DND-41 (cell line): ENCODE results near the gene NPTN.
"Not testable (repeated sequence)": the region's sequence is repeated elsewhere in the genome, so short reads cannot be mapped to it uniquely, and the experiment has no call there.

Experiments
- ATAC-seq: fragments of 200-7000 bp; cut with Tn5 transposase; 3 replicates; pipeline ENCODE4 v1.9.1; 2021; ENCODE audit warnings: low read depth; ENCODE audit not compliant: insufficient read depth
- DNase-seq: peaks from one replicate; pipeline ENCODE4 v3.0.0-alpha.2; 2020
- H2AFZ ChIP-seq: 2 replicates; pipeline ENCODE4 v1.6.0; 2012; ENCODE audit warnings: low read depth, low read length
- H3K27ac ChIP-seq: 2 replicates; pipeline ENCODE4 v1.5.1; 2012; ENCODE audit warnings: low read length, inconsistent platforms
- H3K27me3 ChIP-seq: fragments of 200-600 bp; sonication (generic); 2 replicates; pipeline ENCODE4 v1.6.0; 2012; ENCODE audit warnings: low read length, mild to moderate bottlenecking, inconsistent platforms; ENCODE audit not compliant: insufficient read depth, poor library complexity
- H3K36me3 ChIP-seq: 2 replicates; pipeline ENCODE4 v1.5.1; 2012; ENCODE audit warnings: low read length, inconsistent platforms; ENCODE audit not compliant: insufficient read depth
- H3K4me1 ChIP-seq: 2 replicates; pipeline ENCODE4 v1.5.1; 2012; ENCODE audit warnings: mild to moderate bottlenecking, low read length; ENCODE audit not compliant: insufficient read depth
- H3K4me2 ChIP-seq: 2 replicates; pipeline ENCODE4 v1.6.0; 2012; ENCODE audit warnings: mild to moderate bottlenecking, moderate library complexity, low read length, inconsistent platforms; ENCODE audit not compliant: insufficient read depth
- H3K4me3 ChIP-seq, 2 experiments: fragments of 200-600 bp in 1 of 2; shearing (Covaris generic) in 1 of 2; 2 replicates each; pipeline ENCODE4 v1.5.1; 2012 to 2016; ENCODE audit warnings: inconsistent platforms in 2 of 2, low read length in 2 of 2, mild to moderate bottlenecking in 2 of 2, low read depth in 1 of 2, moderate library complexity in 1 of 2
- H3K79me2 ChIP-seq: 2 replicates; pipeline ENCODE4 v1.6.0; 2012; ENCODE audit warnings: low read length, inconsistent platforms; ENCODE audit not compliant: insufficient read depth
- H3K9ac ChIP-seq: 2 replicates; pipeline ENCODE4 v1.6.0; 2012; ENCODE audit warnings: low read depth, mild to moderate bottlenecking, inconsistent platforms, low read length, moderate library complexity
- H3K9me3 ChIP-seq: 2 replicates; pipeline ENCODE4 v1.5.1; 2012; ENCODE audit warnings: low read length, moderate library complexity, mild to moderate bottlenecking, inconsistent platforms; ENCODE audit not compliant: insufficient read depth, severe bottlenecking
- H4K20me1 ChIP-seq: 2 replicates; pipeline ENCODE4 v1.6.0; 2012; ENCODE audit warnings: low read length; ENCODE audit not compliant: insufficient read depth
- EZH2 ChIP-seq: IDR thresholded peaks from 3 replicates; pipeline ENCODE4 v1.6.1; 2012; ENCODE audit warnings: borderline replicate concordance, low read depth, mild to moderate bottlenecking, moderate library complexity, low read length, inconsistent platforms; ENCODE audit not compliant: severe bottlenecking
- TF ChIP-seq, protein P1 (sequence below): IDR thresholded peaks from 2 replicates; pipeline ENCODE4 v1.5.1; 2012; ENCODE audit warnings: borderline replicate concordance, low read length, moderate library complexity, mild to moderate bottlenecking; ENCODE audit not compliant: poor library complexity, severe bottlenecking; ENCODE audit errors: extremely low read depth

NPTN gene

GRCh38 chr15:73550190-73550589, 83.0 kb downstream of the NPTN start:
- DNase-seq (no peak), ATAC-seq (no peak)
- Histone ChIP-seq H3K36me3 (no peaks in the 10 kb centered on the region), H2AFZ (no peak overlapping the region), H3K9me3 (no peaks in the 10 kb centered on the region), H3K4me1 (no peaks in the 10 kb centered on the region), H3K4me2 (no peak overlapping the region), H3K27me3 (no peaks in the 10 kb centered on the region), H3K79me2 (no peaks in the 10 kb centered on the region), H4K20me1 (no peaks in the 10 kb centered on the region), H3K9ac (no peak overlapping the region), H3K27ac (no peak overlapping the region), H3K4me3 (no peak overlapping the region)
- TF ChIP-seq, protein P1, sequence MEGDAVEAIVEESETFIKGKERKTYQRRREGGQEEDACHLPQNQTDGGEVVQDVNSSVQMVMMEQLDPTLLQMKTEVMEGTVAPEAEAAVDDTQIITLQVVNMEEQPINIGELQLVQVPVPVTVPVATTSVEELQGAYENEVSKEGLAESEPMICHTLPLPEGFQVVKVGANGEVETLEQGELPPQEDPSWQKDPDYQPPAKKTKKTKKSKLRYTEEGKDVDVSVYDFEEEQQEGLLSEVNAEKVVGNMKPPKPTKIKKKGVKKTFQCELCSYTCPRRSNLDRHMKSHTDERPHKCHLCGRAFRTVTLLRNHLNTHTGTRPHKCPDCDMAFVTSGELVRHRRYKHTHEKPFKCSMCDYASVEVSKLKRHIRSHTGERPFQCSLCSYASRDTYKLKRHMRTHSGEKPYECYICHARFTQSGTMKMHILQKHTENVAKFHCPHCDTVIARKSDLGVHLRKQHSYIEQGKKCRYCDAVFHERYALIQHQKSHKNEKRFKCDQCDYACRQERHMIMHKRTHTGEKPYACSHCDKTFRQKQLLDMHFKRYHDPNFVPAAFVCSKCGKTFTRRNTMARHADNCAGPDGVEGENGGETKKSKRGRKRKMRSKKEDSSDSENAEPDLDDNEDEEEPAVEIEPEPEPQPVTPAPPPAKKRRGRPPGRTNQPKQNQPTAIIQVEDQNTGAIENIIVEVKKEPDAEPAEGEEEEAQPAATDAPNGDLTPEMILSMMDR, result no peak
- no peak for TF ChIP-seq EZH2

DNA sequence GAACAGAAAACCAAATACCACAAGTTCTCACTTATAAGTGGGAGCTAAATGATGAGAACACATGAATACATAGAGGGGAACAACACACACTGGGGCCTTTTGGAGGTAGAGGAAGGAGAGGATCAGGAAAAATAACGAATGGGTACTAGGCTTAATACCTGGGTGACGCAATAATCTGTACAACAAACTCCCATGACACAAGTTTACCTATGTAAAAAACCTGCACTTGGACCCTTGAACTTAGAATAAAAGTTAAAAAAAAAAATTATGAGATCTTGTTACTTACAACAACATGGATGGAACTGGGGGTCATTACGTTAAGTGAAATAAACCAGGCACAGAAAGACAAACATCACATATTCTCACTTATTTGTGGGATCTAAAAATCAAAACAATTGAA, 84.3 kb downstream of the NPTN start:
- not testable (repeated sequence) for H3K27ac ChIP-seq, H3K4me2 ChIP-seq, H3K36me3 ChIP-seq, ATAC-seq, H3K4me1 ChIP-seq, H3K79me2 ChIP-seq, H3K9ac ChIP-seq, DNase-seq, H2AFZ ChIP-seq, H3K4me3 ChIP-seq, H3K9me3 ChIP-seq, H3K27me3 ChIP-seq, H4K20me1 ChIP-seq

GRCh38 chr15:73541479-73541878, 91.7 kb downstream of the NPTN start:
- Histone ChIP-seq H3K4me3 (no peak overlapping the region), H3K9ac (no peak overlapping the region), H3K4me2 (no peak overlapping the region), H3K4me1 (no peaks in the 10 kb centered on the region), H4K20me1 (no peaks in the 10 kb centered on the region), H3K79me2 (no peaks in the 10 kb centered on the region), H3K9me3 (no peaks in the 10 kb centered on the region), H2AFZ (no peak overlapping the region), H3K27ac (no peak overlapping the region), H3K36me3 (no peaks in the 10 kb centered on the region), H3K27me3 (no peaks in the 10 kb centered on the region)
- ATAC-seq (no peak), DNase-seq (no peak)
- TF ChIP-seq, protein P1, result no peak
- TF ChIP-seq EZH2, result no peak

DNA sequence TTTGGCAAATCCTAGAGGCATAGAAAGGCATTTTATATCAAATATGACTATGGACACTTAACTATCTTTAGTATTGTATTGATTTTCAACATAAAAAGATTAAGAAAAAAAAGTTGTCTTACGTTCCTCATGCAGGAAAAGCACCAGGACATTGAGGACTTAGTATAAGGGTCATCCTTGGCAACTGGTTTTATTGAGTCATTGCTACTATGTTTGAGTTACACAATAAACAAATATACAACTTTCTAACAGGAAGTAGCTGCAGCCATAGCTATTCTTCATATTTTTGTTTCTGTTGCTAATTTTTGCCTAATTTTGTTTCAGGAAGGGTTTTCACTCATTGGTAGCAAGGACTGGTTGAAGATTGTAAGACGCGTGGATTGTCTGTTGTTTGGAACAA, 93.0 kb downstream of the NPTN start:
- Histone ChIP-seq H3K79me2 (no peaks in the 10 kb centered on the region), H3K4me2 (no peak overlapping the region), H4K20me1 (no peaks in the 10 kb centered on the region), H3K9me3 (no peaks in the 10 kb centered on the region), H3K27me3 (no peaks in the 10 kb centered on the region), H3K4me3 (no peak overlapping the region), H3K27ac (no peak overlapping the region), H2AFZ (no peak overlapping the region), H3K4me1 (no peaks in the 10 kb centered on the region), H3K36me3 (no peaks in the 10 kb centered on the region), H3K9ac (no peak overlapping the region)
- TF ChIP-seq, protein P1, result no peak
- ATAC-seq (no peak), DNase-seq (no peak)
